PFSK-1 (cell line): ENCODE data around the gene ANKS1B.

ENCODE experiments used
- FOXP2 ChIP-seq: optimal IDR thresholded peaks from 2 replicates; pipeline ENCODE3; 2011; ENCODE audit warnings: borderline replicate concordance, control low read depth, inconsistent platforms; ENCODE audit not compliant: insufficient read depth; ENCODE audit errors: extremely low read length, extremely low read depth
- POLR2AphosphoS5 ChIP-seq: IDR thresholded peaks from 2 replicates; pipeline ENCODE4 v1.6.1; 2012; ENCODE audit warnings: low read depth, mild to moderate bottlenecking, control low read depth, low read length, moderate library complexity
- REST ChIP-seq, 2 experiments: IDR thresholded peaks; 2 replicates each; pipeline versions ENCODE4 v1.6.1 to v1.8.0; 2011 to 2012; ENCODE audit warnings: low read depth in 2 of 2, low read length in 2 of 2, control low read depth in 1 of 2, inconsistent platforms in 1 of 2, mild to moderate bottlenecking in 1 of 2, moderate library complexity in 1 of 2; ENCODE audit not compliant: insufficient read depth in 1 of 2
- SIN3A ChIP-seq: IDR thresholded peaks from 2 replicates; pipeline ENCODE4 v1.6.1; 2012; ENCODE audit warnings: mild to moderate bottlenecking, low read length, moderate library complexity, borderline replicate concordance; ENCODE audit not compliant: insufficient read depth
- TAF1 ChIP-seq: IDR thresholded peaks from 2 replicates; pipeline ENCODE4 v1.6.1; 2012; ENCODE audit warnings: low read length, control low read depth, borderline replicate concordance; ENCODE audit not compliant: insufficient read depth

Gene ANKS1B

GRCh38 chr12:98999559-98999958 lies 985.2 kb downstream of the ANKS1B start:
- TF ChIP-seq POLR2AphosphoS5 (no peak), FOXP2 (no peak), TAF1 (no peak), SIN3A (no peak), REST (IDR thresholded peaks at IDR 0.05; ENCODE audit: insufficient read depth in 1 of 2, low read depth in 2 of 2, low read length in 2 of 2) (no peak)

- no peak for TF ChIP-seq FOXP2
- TF ChIP-seq SIN3A, result no peak
- no peak for TF ChIP-seq POLR2AphosphoS5
- TF ChIP-seq TAF1, result no peak
- TF ChIP-seq REST (IDR thresholded peaks at IDR 0.05; ENCODE audit: insufficient read depth in 1 of 2, low read depth in 2 of 2, low read length in 2 of 2), result no peak
Observed at GRCh38 chr12:98998697-98999299, 985.9 kb downstream of the ANKS1B start.

GRCh38 chr12:98997899-98998298 lies 986.8 kb downstream of the ANKS1B start:
- TF ChIP-seq FOXP2 (no peak), REST (IDR thresholded peaks at IDR 0.05; ENCODE audit: insufficient read depth in 1 of 2, low read depth in 2 of 2, low read length in 2 of 2) (no peak), TAF1 (no peak), SIN3A (no peak), POLR2AphosphoS5 (no peak)

- no peak for TF ChIP-seq FOXP2
Observed at GRCh38 chr12:98990648-98991047, 994.1 kb downstream of the ANKS1B start.

GRCh38 chr12:98985156-98985555 lies 999.6 kb downstream of the ANKS1B start:
- no peak for TF ChIP-seq REST (IDR thresholded peaks at IDR 0.05; ENCODE audit: insufficient read depth in 1 of 2, low read depth in 2 of 2, low read length in 2 of 2)
- TF ChIP-seq TAF1, result no peak
- no peak for TF ChIP-seq FOXP2
- TF ChIP-seq SIN3A, result no peak
- TF ChIP-seq POLR2AphosphoS5, result no peak

GRCh38 chr12:98983647-98984046 lies 1001.1 kb downstream of the ANKS1B start:
- no peak for TF ChIP-seq SIN3A
- TF ChIP-seq TAF1, result no peak
- no peak for TF ChIP-seq REST (IDR thresholded peaks at IDR 0.05; ENCODE audit: insufficient read depth in 1 of 2, low read depth in 2 of 2, low read length in 2 of 2)
- TF ChIP-seq FOXP2, result no peak
- TF ChIP-seq POLR2AphosphoS5, result no peak
